Measurements from ENCODE around the gene TIGD3. TPM values are rescaled to one million over a fixed set of nuclear protein-coding genes. Genes with fewer than 3 reads are reported as not detected.
A peak's percentile ranks its signal among the peaks of the same experiment; 100 is the strongest.

The TIGD3 gene
- total RNA-seq, 1 donor from 2014 or later, result 0.16 TPM

DNA sequence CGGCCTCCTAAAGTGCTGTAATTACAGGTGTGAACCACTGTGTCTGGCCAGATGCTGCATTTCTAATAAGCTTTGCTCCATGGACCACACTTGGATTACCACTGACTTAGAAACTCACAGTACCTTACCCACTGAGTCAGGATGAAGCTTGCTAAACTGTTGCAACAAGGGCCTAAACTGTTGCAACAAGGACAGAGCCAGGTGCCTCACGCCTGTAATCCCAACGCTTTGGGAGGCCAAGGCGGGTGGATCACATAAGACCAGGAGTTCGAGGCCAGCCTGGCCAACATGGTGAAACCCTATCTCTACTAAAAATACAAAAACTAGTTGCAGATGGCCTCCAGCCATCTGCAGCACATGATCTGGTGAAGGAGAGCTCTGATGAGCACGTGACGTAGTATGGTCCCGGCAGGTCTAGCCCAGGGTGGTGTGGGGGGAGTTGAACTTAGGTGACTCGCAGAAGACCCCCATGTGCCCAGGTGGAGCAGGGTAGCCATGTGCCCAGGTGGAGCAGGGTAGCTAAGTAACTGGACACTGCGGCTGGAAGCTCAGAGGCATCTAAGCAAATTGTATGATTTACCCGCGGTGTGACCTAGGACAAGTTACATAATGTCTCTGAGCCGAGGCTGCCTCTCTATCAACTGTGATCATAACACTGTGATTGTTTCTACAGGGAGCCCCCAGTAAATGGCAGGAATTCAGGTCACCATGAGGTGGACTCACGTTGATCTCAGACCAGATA lies 19.5 kb downstream of the TIGD3 start:
- peak; percentile 36 for ATAC-seq

DNA sequence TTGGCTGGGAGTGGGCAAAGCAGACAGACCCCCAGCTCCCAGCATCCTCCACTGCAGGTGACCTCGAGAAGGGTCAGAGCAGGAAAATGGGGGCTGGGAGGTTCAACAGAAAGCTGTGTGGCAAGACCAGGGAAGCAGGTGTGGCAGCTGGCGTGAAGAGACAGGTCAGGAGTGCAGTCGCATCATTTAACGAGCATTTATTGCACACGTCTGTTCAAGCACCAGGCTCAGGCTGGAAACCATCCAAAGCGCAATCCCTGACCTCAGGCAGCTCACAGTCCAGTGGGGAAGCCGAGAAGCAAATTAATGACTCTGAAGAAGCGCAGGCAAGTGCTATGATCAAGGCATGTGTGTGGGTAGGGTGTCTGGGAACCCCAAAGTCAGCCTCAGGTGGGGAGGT lies 20.5 kb downstream of the TIGD3 start:
- peak; percentile 51 for ATAC-seq

DNA sequence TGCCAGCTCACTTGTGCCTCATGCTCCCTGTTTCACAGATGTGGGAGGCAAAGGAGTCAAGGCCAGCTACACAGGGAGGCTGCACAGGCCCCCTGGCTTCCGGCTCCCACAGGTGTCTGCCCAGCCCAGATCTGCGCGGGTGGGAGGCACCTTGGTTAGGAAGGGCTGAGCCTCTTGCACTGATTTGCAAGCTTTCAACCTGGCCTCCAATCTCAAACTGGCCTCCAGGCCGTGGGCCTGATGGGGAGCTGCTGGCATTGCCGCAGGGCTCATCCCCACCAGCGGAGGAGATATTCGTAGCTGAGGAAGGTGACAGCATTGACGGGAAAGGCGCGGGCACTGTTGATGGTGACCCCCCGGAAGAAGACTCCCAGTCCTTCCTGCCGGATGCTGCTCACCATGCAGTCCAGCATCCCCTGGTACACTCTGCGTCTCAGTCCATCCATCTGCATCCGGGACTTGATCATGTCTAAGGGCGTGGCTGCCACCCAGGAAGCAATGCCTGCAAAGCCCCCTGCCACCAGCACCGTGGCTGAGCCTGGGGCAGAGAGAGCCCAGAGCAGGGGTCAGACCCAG lies 21.7 kb downstream of the TIGD3 start:
- ATAC-seq, result no peak

GRCh38 chr11:65377036-65377435 lies 22.5 kb downstream of the TIGD3 start:
- ATAC-seq, result no peak

DNA sequence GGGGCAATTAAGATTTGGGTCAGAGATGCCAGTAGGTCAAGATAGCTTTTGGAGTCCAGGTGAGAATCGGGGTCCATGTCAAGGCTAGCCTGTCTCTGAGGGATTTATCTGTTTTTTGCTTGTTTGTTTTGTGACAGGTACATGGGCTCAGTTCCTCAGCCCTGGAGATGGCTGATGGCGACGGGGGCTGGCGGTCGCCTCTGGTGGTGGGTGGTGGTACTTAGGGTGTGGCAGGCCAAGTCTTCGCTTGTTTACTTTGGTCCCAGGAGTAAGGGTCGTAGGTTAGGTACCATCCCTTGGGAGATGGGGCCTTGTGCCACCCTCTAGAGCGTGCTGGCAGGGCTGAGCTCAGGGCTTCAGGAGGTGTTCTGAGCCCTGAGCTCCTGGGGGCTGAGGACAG lies 23.2 kb downstream of the TIGD3 start:
- ATAC-seq, result no peak

- ATAC-seq, result no peak
Observed at GRCh38 chr11:65378208-65378927, 23.8 kb downstream of the TIGD3 start.

- no peak for ATAC-seq
Observed at GRCh38 chr11:65378928-65379638, 24.5 kb downstream of the TIGD3 start.

GRCh38 chr11:65379698-65380459 lies 25.3 kb downstream of the TIGD3 start:
- ATAC-seq, result no peak

- ATAC-seq, result no peak
Observed at GRCh38 chr11:65380460-65381119, 26.0 kb downstream of the TIGD3 start.

DNA sequence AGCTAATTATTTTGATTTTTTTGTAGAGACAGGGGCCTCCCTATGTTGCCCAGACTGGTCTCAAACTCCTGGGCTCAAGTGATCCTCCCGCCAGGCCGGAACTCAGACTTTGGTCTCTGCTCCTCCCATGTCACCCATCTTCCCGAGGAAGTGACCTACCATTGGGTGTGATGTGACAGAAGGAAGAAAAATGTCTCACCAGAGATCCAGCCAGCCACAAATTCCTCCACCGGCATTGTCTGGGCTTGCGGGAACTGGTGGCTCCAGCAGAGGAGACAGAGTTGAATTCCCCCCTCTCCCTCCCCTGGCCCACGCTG lies 27.1 kb downstream of the TIGD3 start:
- ATAC-seq, result peak; percentile 16

GRCh38 chr11:65382033-65382803 lies 27.7 kb downstream of the TIGD3 start, which contains the start of gene SLC25A45:
SLC25A45 (minus strand) TSS chr11:65382646; CDS start chr11:65381951, 695 bp downstream.
- peak; percentile 89 for ATAC-seq

DNA sequence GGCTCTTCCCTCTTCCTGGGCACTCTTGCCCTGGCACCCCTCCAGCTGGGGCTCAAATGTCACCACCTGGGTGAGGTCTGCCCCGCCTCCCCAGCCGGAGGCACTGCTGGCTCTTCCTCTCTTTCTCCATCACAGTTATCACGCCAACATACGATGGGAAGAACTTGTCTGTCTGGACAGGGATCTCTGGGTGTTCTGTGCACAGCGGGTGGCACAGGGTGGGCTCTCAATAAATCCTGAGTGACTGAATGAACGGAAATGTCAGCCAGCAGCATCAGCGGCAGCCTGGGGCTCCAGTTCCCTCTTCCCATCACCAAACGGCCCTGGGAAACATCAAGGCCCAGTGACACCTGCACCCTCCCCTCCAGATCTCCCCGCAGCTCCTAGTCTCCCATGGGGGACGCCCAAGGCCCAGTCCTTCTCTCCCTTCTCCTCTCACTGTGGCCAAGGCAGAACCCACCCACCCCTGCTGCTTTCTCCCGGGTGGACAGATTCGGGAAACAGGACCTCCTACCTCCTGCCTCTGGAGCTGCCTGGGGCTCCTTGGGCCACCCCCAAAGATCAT lies 28.3 kb downstream of the TIGD3 start:
- peak; percentile 54 for ATAC-seq

GRCh38 chr11:65383778-65384177 lies 29.2 kb downstream of the TIGD3 start:
- no peak for ATAC-seq

GRCh38 chr11:65384301-65384889 lies 29.8 kb downstream of the TIGD3 start:
- no peak for ATAC-seq

DNA sequence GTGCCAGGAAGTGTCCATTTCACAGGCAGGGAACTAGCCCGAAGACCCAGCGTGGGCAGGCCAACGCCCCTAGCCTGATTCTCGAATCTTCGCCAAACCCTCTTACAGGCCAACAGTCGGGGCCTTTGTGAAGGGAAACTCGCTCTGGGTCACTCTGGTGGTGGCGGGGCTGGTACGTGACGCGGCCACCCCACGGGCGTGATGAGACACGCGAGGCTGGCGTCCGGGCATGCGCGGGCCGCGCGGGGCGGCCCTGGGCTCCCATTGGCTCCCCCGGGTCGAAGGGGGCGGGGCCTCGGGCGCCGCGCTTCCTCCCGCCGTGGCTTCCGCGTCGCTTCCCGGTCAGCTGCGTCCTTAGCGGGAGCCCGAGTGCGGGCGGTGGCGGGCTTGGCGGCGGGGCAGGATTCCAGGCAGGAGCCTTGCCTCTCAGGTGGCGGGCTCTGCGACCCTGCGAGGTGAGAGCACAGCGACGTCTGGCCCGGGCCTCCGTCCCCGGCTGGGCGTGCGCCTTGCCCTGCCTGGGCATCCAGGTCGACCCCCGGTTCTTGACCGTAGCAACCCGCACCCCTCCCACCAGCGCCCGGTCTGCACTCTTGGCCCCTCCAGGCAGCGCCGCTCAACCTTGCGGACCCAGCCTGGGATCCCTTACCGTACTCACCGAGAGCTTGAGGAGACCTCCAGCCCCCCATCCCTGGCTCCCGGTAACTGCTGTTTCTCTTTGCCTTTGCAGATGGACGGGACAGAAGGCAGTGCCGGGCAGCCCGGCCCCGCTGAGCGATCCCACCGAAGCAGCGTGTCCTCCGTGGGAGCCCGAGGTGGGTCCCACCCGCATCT lies 32.0 kb downstream of the TIGD3 start, which contains the start of gene FRMD8:
Gene FRMD8 (plus strand): TSS at position 331 of the 834 bp plus-strand sequence. CDS start 400 bp downstream, at position 731.
- peak; percentile 70 for ATAC-seq

GRCh38 chr11:65388731-65389130 lies 34.2 kb downstream of the TIGD3 start:
- ATAC-seq, result no peak

- no peak for ATAC-seq
Observed at GRCh38 chr11:65389294-65389980, 34.9 kb downstream of the TIGD3 start.
